Upper lobe of left lung (tissue), 6 donors: Measurements from ENCODE around the gene NOD1. TPM values are rescaled to one million over a fixed set of nuclear protein-coding genes. Genes with fewer than 3 reads are reported as not detected.
"Not testable (repeated sequence)": the region's sequence is repeated elsewhere in the genome, so short reads cannot be mapped to it uniquely, and the experiment has no call there.

Experiments
- ATAC-seq, 2 donors: fragments of 200-7000 bp; cut with Tn5 transposase; one replicate each; pipeline ENCODE4 v1.9.1; 2022; ENCODE audit warnings: mild to moderate bottlenecking in 2 of 2, moderate library complexity in 2 of 2; ENCODE audit not compliant: low FRiP score in 2 of 2
- DNase-seq, 2 donors: peaks; one replicate each; pipeline ENCODE4 v3.0.0-alpha.2; 2019 to 2020
- H3K27ac ChIP-seq, 4 donors: fragments of 200-600 bp; sonication (generic); one replicate each; pipeline ENCODE4 v1.5.1; 2016 to 2019
- H3K27me3 ChIP-seq, 4 donors: fragments of 200-600 bp; sonication (generic); one replicate each; pipeline ENCODE4 v1.5.1; 2017 to 2019
- H3K36me3 ChIP-seq, 4 donors: fragments of 200-600 bp; sonication (generic); one replicate each; pipeline ENCODE4 v1.5.1; 2016 to 2019
- H3K4me1 ChIP-seq, 4 donors: fragments of 200-600 bp; sonication (generic); one replicate each; pipeline ENCODE4 v1.5.1; 2018 to 2019
- H3K4me3 ChIP-seq, 4 donors: fragments of 200-600 bp; sonication (generic); one replicate each; pipeline ENCODE4 v1.5.1; 2017 to 2019; ENCODE audit warnings: mild to moderate bottlenecking in 2 of 4, moderate library complexity in 1 of 4
- H3K9me3 ChIP-seq, 4 donors: fragments of 200-600 bp; sonication (generic); one replicate each; pipeline ENCODE4 v1.5.1; 2018 to 2019
- EP300 ChIP-seq, 4 donors: sonication (generic); formaldehyde crosslinking; IDR thresholded peaks; one replicate each; pipeline ENCODE4 v1.5.1; 2017; ENCODE audit warnings: antibody characterized with exemption in 4 of 4, control low read depth in 2 of 4
- POLR2A ChIP-seq, 4 donors: fragments of 450-650 bp; IDR thresholded peaks; one replicate each; pipeline ENCODE4 v1.5.1; 2016 to 2017; ENCODE audit warnings: antibody characterized with exemption in 4 of 4, mild to moderate bottlenecking in 2 of 4
- POLR2AphosphoS5 ChIP-seq, 2 donors: sonication (generic); formaldehyde crosslinking; IDR thresholded peaks; one replicate each; pipeline ENCODE4 v1.5.1; 2017; ENCODE audit warnings: antibody characterized with exemption in 2 of 2
- WGBS, 2 donors: methylation state at CpG; one replicate each; pipeline ENCODE4 v1.1.5; 2017 to 2018; 5-methylcytosine and 5-hydroxymethylcytosine counted together
- total RNA-seq, 6 donors: library from RNA; depleted of rRNA in 4 of 6; stranded (reverse); fragments of >200 nt in 4 of 6; gene quantifications; one replicate each; pipeline versions ENCODE4 v1.1.0 to v1.2.1, GENCODE V29; 2016 to 2021
- TF ChIP-seq, protein P1 (sequence below), 6 experiments: fragments of 450-650 bp in 4 of 6; fragments of 200-600 bp in 2 of 6; sonication (generic) in 2 of 6; IDR thresholded peaks; one replicate each; pipeline ENCODE4 v1.5.1; 2016 to 2019; ENCODE audit warnings: antibody characterized with exemption in 6 of 6
- donor health status: DM: no; HTN: no; CAD: no; lungs with moderate emphysema.
- donor health status: DM: no; HTN: yes; CAD: no; lungs with severe emphysema.

NOD1 gene
- total RNA-seq, 6 donors from 2014 or later = 24.7 to 71.2 (median 38.0) TPM

DNA sequence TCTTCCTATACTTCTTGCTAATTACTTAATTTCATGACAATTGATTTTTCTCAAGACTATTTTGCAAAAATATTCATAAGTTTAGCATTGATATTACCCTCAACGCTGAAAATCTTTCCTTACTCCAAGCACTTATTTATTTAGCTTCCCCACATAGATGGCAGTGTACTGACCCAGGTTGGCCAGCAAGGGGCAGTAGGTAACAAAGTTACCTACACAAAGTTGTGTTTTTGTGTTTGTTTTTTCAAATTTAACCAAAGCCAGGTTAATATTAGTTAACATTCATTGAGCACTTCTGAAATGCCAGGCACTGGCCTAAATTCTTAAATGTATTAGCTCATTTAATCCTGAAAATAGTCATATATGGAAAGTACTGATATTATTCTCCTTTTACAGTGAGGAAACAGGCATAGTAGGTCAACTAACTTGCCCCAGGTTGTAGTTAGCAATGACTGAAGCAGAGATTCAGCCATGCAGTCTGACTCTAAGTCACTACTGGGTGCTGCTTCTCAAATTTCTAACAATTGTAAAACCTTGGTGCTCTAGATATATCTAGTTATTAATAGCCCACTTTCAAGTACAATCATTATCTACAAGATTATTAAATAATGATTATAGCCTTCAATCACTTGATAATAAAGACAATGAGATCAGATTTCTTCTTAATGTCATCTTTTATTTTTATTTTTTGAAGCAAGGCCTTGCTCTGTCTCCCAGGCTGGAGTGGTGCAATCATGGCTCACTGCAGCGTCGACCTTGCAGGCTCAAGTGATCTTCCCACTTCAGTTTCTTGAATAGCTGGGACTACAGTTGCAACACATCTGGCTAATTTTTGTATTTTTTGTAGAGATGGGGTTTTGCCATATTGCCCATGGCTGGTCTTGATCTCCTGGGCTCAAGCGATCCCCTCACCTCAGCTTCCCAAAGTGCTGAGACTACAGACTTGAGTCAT, 31.8 kb upstream of the NOD1 start:
- Histone ChIP-seq H3K27ac (no peak overlapping the region), H3K27me3 (no peaks in the 10 kb centered on the region), H3K4me3 (no peak overlapping the region), H3K9me3 (no peaks in the 10 kb centered on the region), H3K36me3 (no peaks in the 10 kb centered on the region), H3K4me1 (peaks cover 0 to 15% (median 9%) of the 10 kb centered on the region in 4 donors)
- WGBS, 2 donors = 50 to 59% methylated on average over 4 of the region's 4 CpGs
- no peak for TF ChIP-seq EP300 (IDR thresholded peaks at IDR 0.05)
- TF ChIP-seq, protein P1, sequence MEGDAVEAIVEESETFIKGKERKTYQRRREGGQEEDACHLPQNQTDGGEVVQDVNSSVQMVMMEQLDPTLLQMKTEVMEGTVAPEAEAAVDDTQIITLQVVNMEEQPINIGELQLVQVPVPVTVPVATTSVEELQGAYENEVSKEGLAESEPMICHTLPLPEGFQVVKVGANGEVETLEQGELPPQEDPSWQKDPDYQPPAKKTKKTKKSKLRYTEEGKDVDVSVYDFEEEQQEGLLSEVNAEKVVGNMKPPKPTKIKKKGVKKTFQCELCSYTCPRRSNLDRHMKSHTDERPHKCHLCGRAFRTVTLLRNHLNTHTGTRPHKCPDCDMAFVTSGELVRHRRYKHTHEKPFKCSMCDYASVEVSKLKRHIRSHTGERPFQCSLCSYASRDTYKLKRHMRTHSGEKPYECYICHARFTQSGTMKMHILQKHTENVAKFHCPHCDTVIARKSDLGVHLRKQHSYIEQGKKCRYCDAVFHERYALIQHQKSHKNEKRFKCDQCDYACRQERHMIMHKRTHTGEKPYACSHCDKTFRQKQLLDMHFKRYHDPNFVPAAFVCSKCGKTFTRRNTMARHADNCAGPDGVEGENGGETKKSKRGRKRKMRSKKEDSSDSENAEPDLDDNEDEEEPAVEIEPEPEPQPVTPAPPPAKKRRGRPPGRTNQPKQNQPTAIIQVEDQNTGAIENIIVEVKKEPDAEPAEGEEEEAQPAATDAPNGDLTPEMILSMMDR (IDR thresholded peaks at IDR 0.05) = peak; percentile 52 to 85 (median 80)
- no peak for TF ChIP-seq POLR2AphosphoS5 (IDR thresholded peaks at IDR 0.05)
- TF ChIP-seq POLR2A (IDR thresholded peaks at IDR 0.05) = no peak
- DNase-seq (no peak), ATAC-seq (peak in 1 of 2 donors; percentile 81)

DNA sequence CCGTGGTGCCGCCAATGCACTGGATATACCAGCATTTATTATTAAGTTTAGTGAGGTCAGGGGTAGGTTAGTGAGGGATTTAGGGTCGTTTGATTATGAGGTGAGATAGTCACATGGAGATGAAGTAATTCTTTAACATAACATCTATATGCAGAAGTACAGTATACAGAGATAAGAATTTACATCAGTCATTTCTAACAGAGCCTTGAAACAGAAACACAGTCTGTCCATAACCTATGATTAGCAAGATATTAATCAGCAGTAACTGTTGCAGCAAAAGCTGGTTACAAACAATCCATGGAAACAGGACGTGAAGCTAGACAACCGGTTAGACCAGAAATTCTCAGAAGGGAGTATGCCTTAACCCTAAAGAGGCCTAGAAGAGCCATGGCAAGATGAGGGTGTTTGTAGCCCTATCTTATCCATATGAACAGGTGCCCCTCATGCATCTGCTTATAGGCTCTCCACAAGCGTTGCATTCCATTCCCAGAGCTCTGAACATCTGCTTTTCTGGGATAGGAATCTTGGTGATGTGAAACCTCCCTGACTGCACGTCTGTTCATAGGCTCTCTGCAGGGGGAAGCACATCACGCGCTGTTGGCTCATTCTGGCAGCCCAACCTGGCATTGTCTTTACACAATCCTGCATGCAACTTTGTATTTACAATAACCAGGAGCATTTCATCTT, 30.7 kb upstream of the NOD1 start:
- not testable (repeated sequence) for H3K4me3 ChIP-seq, ATAC-seq, DNase-seq, H3K9me3 ChIP-seq, H3K27me3 ChIP-seq, H3K27ac ChIP-seq, H3K36me3 ChIP-seq
- H3K4me1 ChIP-seq = peaks cover 0 to 17% (median 10%) of the 10 kb centered on the region in 4 donors
- WGBS, 2 donors = 61 to 62% methylated on average over 9 of the region's 9 CpGs

DNA sequence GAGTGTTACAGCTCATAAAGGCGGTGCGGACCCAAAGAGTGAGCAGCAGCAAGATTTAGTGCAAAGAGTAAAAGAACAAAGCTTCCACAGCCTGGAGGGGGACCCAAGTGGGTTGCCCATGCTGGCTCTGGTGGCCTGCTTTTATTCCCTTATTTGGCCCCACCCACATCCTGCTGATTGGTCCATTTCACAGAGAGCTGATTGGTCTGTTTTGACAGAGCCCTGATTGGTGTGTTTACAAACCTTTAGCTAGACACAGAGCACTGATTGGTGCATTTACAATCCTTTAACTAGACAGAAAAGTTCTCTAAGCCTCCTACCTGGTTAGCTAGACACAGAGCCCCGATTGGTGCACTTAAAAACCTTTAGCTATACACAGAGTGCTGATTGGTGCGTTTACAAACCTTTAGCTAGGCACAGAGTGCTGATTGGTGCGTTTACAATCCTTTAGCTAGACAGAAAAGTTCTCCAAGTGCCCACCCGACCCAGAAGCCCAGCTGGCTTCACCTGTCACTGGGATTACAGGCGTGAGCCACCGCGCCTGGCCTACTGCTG, 28.8 kb upstream of the NOD1 start:
- WGBS, 2 donors = 96 to 97% methylated on average over 9 of the region's 9 CpGs

DNA sequence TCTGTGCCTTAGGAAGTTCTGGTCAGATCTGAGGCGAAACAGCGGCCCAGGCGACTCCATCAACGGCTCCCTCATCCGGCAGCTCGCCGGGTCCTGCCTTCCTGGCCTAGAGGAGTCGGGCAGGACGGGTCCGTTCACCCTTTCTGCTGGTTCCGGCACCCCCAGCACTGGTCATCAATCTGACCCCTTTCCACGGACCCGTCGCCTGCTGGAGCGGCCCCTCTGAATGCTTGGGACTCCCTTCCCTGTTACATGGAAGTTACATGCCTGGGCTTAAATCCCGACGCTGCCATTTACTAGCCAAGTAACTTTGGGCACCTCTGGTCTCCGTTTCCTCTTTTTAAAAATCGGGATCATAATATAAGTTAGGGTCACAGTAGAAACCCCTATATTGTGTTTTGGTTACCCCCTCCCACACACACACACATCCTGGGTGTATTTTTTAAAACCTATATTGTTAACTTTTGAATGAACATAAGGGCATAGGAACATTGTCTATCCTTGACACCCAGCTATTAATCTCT, 26.7 kb upstream of the NOD1 start:
- TF ChIP-seq POLR2A (IDR thresholded peaks at IDR 0.05) = no peak
- TF ChIP-seq, protein P1 (IDR thresholded peaks at IDR 0.05) = peak in 1 of 6 experiments; percentile 17
- Histone ChIP-seq H3K27me3 (no peaks in the 10 kb centered on the region), H3K27ac (peak overlapping the region; percentile 79 to 91 (median 87)), H3K36me3 (no peaks in the 10 kb centered on the region), H3K9me3 (no peaks in the 10 kb centered on the region), H3K4me1 (peaks cover 17 to 39% (median 27%) of the 10 kb centered on the region in 4 donors), H3K4me3 (peak overlapping the region; percentile 23 to 99 (median 76))
- WGBS, 2 donors = 16 to 25% methylated on average over 9 to 19 of the region's 19 CpGs
- DNase-seq (peak in 1 of 2 donors; percentile 80), ATAC-seq (peak; percentile 38 to 48)

More for the DNA sequence above, 28.8 kb upstream of the NOD1 start:
- peak in 1 of 2 donors; percentile 4 for DNase-seq
- H3K4me3 ChIP-seq, H3K27me3 ChIP-seq, H3K36me3 ChIP-seq, ATAC-seq, H3K9me3 ChIP-seq, H3K27ac ChIP-seq: not testable (repeated sequence)
- peaks cover 17 to 35% (median 26%) of the 10 kb centered on the region in 4 donors for H3K4me1 ChIP-seq

DNA sequence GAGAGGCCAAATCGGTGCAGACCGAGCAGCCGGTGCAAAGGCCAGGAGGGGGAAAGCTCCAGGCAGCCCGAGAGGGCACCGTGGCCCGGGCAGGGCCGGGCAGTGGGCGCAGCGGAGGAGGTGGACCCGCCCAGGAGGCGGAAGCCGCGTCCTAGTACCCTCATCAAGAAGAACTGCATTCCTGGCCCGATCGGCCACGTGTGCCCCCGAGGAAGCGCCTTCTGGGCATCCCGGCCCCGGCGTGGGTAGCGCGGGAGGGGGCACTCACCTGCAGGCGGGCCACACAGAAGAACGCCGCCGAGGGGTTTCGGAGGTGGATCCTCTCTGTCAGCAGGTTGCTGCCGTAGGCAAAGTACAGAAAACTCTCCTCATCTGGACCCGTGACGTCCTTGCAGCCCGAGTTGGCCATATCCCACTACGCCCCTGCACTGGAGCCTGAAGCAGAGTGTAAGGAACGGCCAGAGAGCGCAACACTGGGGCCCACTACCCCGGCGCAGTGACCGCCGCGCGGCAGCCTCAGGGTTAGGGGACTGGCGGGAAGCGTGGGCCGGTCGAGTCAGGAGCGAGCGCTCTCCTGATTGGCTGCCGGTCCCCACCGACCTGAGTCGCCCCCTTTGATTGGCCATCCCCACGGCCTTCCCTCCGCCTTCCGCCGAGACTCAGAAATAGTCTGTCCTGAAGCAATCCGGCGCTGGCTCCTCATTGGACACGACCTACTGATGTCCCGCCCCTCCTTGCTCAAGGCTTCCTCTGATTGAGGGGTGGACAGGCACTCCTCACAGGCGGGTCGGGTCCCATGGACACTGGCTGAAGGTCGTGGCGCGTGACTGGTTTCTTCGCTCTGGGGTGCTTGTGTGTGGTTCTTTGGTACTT, 26.0 kb upstream of the NOD1 start, which contains the start of gene GGCT:
Gene GGCT, minus strand, starts transcription at position 529 of the 873 bp plus-strand sequence. Its CDS starts 120 bp downstream, at position 409.
- H3K9me3 ChIP-seq = no peaks in the 10 kb centered on the region
- ATAC-seq (peak; percentile 99), DNase-seq (peak; percentile 95 to 100)
- peak within 1 kb of the TSS; percentile 63 to 99 (median 94) for H3K4me3 ChIP-seq
- H3K27ac ChIP-seq = peak within 1 kb of the TSS; percentile 79 to 91 (median 87)
- no peaks in the 10 kb centered on the region for H3K27me3 ChIP-seq
- 0 to 1% methylated on average over 35 to 40 of the region's 64 CpGs for WGBS, 2 donors
- H3K36me3 ChIP-seq = no peaks in the 10 kb centered on the region
- TF ChIP-seq EP300 (IDR thresholded peaks at IDR 0.05) = no peak
- peak; percentile 69 to 88 for TF ChIP-seq POLR2AphosphoS5 (IDR thresholded peaks at IDR 0.05)
- TF ChIP-seq, protein P1 (IDR thresholded peaks at IDR 0.05) = peak in 1 of 6 experiments; percentile 8
- peak; percentile 37 to 83 (median 75) for TF ChIP-seq POLR2A (IDR thresholded peaks at IDR 0.05)
- H3K4me1 ChIP-seq = peaks cover 15 to 32% (median 23%) of the 10 kb centered on the region in 4 donors
